GM23338 (cell line): Measurements from ENCODE around the gene SIN3B.

ENCODE experiments used
- CREB1 ChIP-seq: fragments of 250-450 bp; sonication (Bioruptor Pico); IDR thresholded peaks from 2 replicates; pipeline ENCODE4 v1.5.0; 2020; ENCODE audit warnings: low read depth, mild to moderate bottlenecking, moderate library complexity
- CTCF ChIP-seq, 2 experiments: fragments of 200-600 bp in 1 of 2; sonication (generic) in 1 of 2; conservative IDR thresholded peaks; 2 replicates each; pipeline versions ENCODE4 v1.5.1 to v1.6.1; 2016 to 2017; ENCODE audit warnings: antibody characterized with exemption in 2 of 2, low read depth in 2 of 2, mild to moderate bottlenecking in 2 of 2, moderate library complexity in 1 of 2
- ETS1 ChIP-seq: IDR thresholded peaks from 2 replicates; pipeline ENCODE4 v1.6.1; 2016; ENCODE audit warnings: antibody characterized with exemption
- EZH2 ChIP-seq: fragments of 200-600 bp; sonication (generic); IDR thresholded peaks from one replicate; pipeline ENCODE4 v1.8.0; 2017; ENCODE audit warnings: antibody characterized with exemption, mild to moderate bottlenecking, low read depth; ENCODE audit not compliant: unreplicated experiment
- EZH2phosphoT487 ChIP-seq: fragments of 200-600 bp; sonication (generic); IDR thresholded peaks from one replicate; pipeline ENCODE4 v1.8.1; 2018; ENCODE audit warnings: antibody characterized with exemption; ENCODE audit not compliant: unreplicated experiment
- JUNB ChIP-seq: IDR thresholded peaks from one replicate; pipeline ENCODE4 v1.6.1; 2016; ENCODE audit warnings: antibody characterized with exemption; ENCODE audit not compliant: unreplicated experiment
- NANOG ChIP-seq: IDR thresholded peaks from 2 replicates; pipeline ENCODE4 v1.6.1; 2016; ENCODE audit warnings: antibody characterized with exemption, borderline replicate concordance
- POLR2AphosphoS5 ChIP-seq: IDR thresholded peaks from 2 replicates; pipeline ENCODE4 v1.6.1; 2016; ENCODE audit warnings: antibody characterized with exemption, low read depth
- REST ChIP-seq: IDR thresholded peaks from one replicate; pipeline ENCODE4 v1.6.1; 2018; ENCODE audit warnings: antibody characterized with exemption; ENCODE audit not compliant: unreplicated experiment
- STAT1 ChIP-seq: IDR thresholded peaks from one replicate; pipeline ENCODE4 v1.6.1; 2016; ENCODE audit warnings: antibody characterized with exemption; ENCODE audit not compliant: unreplicated experiment
- ZNF114 ChIP-seq: fragments of 250-450 bp; sonication (Bioruptor Pico); IDR thresholded peaks from 2 replicates; pipeline ENCODE4 v1.5.0; 2020; ENCODE audit warnings: mild to moderate bottlenecking, moderate library complexity
- ZNF331 ChIP-seq: fragments of 250-450 bp; sonication (Bioruptor Pico); IDR thresholded peaks from 2 replicates; pipeline ENCODE4 v1.5.0; 2020; ENCODE audit warnings: low read depth, mild to moderate bottlenecking, moderate library complexity
- ZNF462 ChIP-seq: fragments of 250-450 bp; sonication (Bioruptor Pico); IDR thresholded peaks from 2 replicates; pipeline ENCODE4 v1.5.0; 2020; ENCODE audit warnings: mild to moderate bottlenecking, moderate library complexity

GRCh38 chr19:16807549-16808284 lies 21.5 kb upstream of the SIN3B start:
- TF ChIP-seq POLR2AphosphoS5, result no peak
- TF ChIP-seq CTCF (conservative IDR thresholded peaks at IDR 0.05; ENCODE audit: low read depth in 2 of 2), result no peak
- no peak for TF ChIP-seq EZH2phosphoT487
- no peak for TF ChIP-seq REST
- TF ChIP-seq NANOG, result no peak
- no peak for TF ChIP-seq EZH2
- no peak for TF ChIP-seq CREB1 (CRISPR knock-in tag)
- no peak for TF ChIP-seq ETS1
- TF ChIP-seq ZNF114 (CRISPR knock-in tag), result no peak
- no peak for TF ChIP-seq ZNF331 (CRISPR knock-in tag)
- TF ChIP-seq JUNB, result no peak
- no peak for TF ChIP-seq ZNF462 (CRISPR knock-in tag)
- TF ChIP-seq STAT1, result no peak
